HepG2 (cell line): ENCODE measurements around the gene GNA12. TPM values are rescaled to one million over a fixed set of nuclear protein-coding genes. Genes with fewer than 3 reads are reported as not detected.
A peak's percentile ranks its signal among the peaks of the same experiment; 100 is the strongest.

Experiments
- CBX1 ChIP-seq: IDR thresholded peaks from one replicate; pipeline ENCODE4 v1.6.1; 2016; ENCODE audit warnings: antibody characterized with exemption, low read depth
- CHD2 ChIP-seq: IDR thresholded peaks from 2 replicates; pipeline ENCODE4 v1.6.1; 2011; ENCODE audit warnings: low read depth, low read length, improper control_type of control experiment
- FOXJ3 ChIP-seq: sonication (generic); formaldehyde crosslinking; IDR thresholded peaks from 2 replicates; pipeline ENCODE4 v1.4.0; 2020; ENCODE audit warnings: missing genetic modification reagents, mild to moderate bottlenecking, borderline replicate concordance
- GABPA ChIP-seq, 2 experiments: IDR thresholded peaks; 2 replicates each; pipeline ENCODE4 v1.6.1; 2011 to 2016; ENCODE audit warnings: low read depth in 2 of 2, low read length in 1 of 2, missing biosample characterization in 1 of 2, missing genetic modification characterization in 1 of 2
- HMGXB4 ChIP-seq, 2 experiments: sonication (generic) in 1 of 2; formaldehyde crosslinking in 1 of 2; IDR thresholded peaks; 2 replicates each; pipeline versions ENCODE4 v1.4.0 to v1.6.1; 2018 to 2020; ENCODE audit warnings: missing genetic modification reagents in 2 of 2, borderline replicate concordance in 1 of 2, low read depth in 1 of 2, mild to moderate bottlenecking in 1 of 2, missing biosample characterization in 1 of 2
- MEIS2 ChIP-seq: sonication (generic); formaldehyde crosslinking; IDR thresholded peaks from 2 replicates; pipeline ENCODE4 v1.9.0; 2021; ENCODE audit warnings: mild to moderate bottlenecking, missing genetic modification reagents
- MLLT10 ChIP-seq: sonication (generic); formaldehyde crosslinking; IDR thresholded peaks from 2 replicates; pipeline ENCODE4 v1.4.0; 2020; ENCODE audit warnings: missing genetic modification reagents
- RARG ChIP-seq: sonication (generic); formaldehyde crosslinking; IDR thresholded peaks from 2 replicates; pipeline ENCODE4 v1.4.0; 2020; ENCODE audit warnings: low read depth, mild to moderate bottlenecking, missing genetic modification reagents
- RFX5 ChIP-seq: IDR thresholded peaks from 2 replicates; pipeline ENCODE4 v1.6.1; 2011; ENCODE audit warnings: low read depth, low read length, improper control_type of control experiment
- SMC3 ChIP-seq: IDR thresholded peaks from 2 replicates; pipeline ENCODE4 v1.6.1; 2011; ENCODE audit warnings: low read length, improper control_type of control experiment
- SNAPC2 ChIP-seq: sonication (generic); formaldehyde crosslinking; IDR thresholded peaks from 2 replicates; pipeline ENCODE4 v1.8.1; 2022; ENCODE audit warnings: mild to moderate bottlenecking, missing genetic modification reagents
- SP1 ChIP-seq, 2 experiments: fragments of 450-650 bp in 1 of 2; sonication (generic) in 1 of 2; formaldehyde crosslinking in 1 of 2; IDR thresholded peaks; 2 replicates each; pipeline versions ENCODE4 v1.4.0 to v1.6.1; 2016 to 2020; ENCODE audit warnings: missing genetic modification reagents in 1 of 2
- ZFY ChIP-seq: sonication (generic); formaldehyde crosslinking; IDR thresholded peaks from 2 replicates; pipeline ENCODE4 v1.4.0; 2020; ENCODE audit warnings: missing genetic modification reagents
- ZNF766 ChIP-seq: sonication (generic); formaldehyde crosslinking; IDR thresholded peaks from 2 replicates; pipeline ENCODE4 v1.5.0; 2020; ENCODE audit warnings: missing genetic modification reagents, borderline replicate concordance
- ZSCAN20 ChIP-seq: sonication (generic); formaldehyde crosslinking; IDR thresholded peaks from 2 replicates; pipeline ENCODE4 v1.4.0; 2020; ENCODE audit warnings: missing genetic modification reagents, mild to moderate bottlenecking, borderline replicate concordance
- polyA plus RNA-seq, 8 experiments: library from polyadenylated mRNA; depleted of rRNA in 3 of 8; stranded (reverse) in 7 of 8; unstranded in 1 of 8; fragments of >200 nt; fragmentation: Illumina TruSeq in 4 of 8; extraction: Trizol in 4 of 8; gene quantifications; 2 replicates each; pipeline versions ENCODE4 v1.2.1 to v1.2.3, GENCODE V29; 2011 to 2016; ENCODE audit warnings: low read depth in 4 of 8, missing spikeins in 1 of 8, mixed read lengths in 1 of 8; ENCODE audit not compliant: insufficient read depth in 1 of 8
- total RNA-seq, 5 experiments: library from RNA; depleted of rRNA; stranded (reverse); fragments of >200 nt; fragmentation: Illumina TruSeq; extraction: Trizol; gene quantifications; 2 replicates each; pipeline ENCODE4 v1.2.3, GENCODE V29; 2016; ENCODE audit warnings: low read depth in 1 of 5
- TF ChIP-seq, protein P1 (sequence below): sonication (generic); formaldehyde crosslinking; IDR thresholded peaks from 2 replicates; pipeline ENCODE4 v1.4.0; 2020; ENCODE audit warnings: mild to moderate bottlenecking, missing genetic modification reagents, borderline replicate concordance
- TF ChIP-seq, protein P2 (sequence below): sonication (generic); formaldehyde crosslinking; IDR thresholded peaks from 2 replicates; pipeline ENCODE4 v1.5.0; 2020; ENCODE audit warnings: mild to moderate bottlenecking, missing genetic modification reagents
- TF ChIP-seq, protein P3 (sequence below): fragments of 450-650 bp; IDR thresholded peaks from 2 replicates; pipeline ENCODE4 v1.6.1; 2016

GNA12 gene
- total and polyA plus RNA-seq, 2 of the 13 experiments (the other 11 are each of a cell fraction or from before 2014, with no cell fraction given) = 16.2 to 50.9 TPM

DNA sequence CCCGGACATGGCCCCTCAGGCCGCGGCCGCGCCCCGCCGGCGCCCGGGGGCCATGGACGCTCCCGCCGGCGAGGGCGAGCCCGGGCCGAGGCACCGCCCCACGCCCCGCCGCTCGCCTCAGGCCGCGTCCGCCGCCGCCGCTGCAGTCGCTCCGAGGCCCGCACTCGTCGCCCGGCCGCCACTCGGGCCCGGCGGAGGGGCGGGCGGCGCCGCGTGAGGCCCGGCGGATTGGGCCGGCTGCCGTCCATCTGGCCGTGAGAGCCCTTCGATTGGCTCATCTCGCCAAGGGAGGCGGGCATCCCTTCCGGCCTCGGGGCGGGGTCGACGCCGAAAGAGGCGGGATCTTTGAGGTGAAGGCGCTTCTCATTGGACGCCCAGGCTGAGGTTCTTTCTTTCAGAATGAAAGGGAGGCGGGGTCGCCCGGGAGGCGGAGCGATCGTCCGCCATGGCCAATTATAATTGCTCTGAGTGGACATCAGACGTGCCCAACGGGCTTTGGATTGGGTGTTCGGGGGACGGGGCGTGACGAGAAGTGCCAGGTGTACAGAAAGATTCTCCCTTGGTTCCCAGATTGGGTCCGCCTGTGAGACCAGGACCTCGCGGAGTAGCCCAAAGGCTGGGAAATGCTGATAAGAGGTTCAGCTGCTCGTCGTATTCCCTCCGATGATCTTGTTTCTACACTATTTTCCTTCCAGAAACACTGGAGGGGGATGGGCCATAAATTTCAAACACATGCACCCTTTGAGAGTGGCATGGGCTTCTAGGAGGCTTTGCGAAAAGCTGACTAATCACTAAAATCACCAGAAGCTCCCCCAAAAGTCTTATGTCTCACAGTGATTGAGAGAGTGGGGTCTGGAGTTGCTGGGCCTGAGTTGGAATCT is at the start of gene GNA12 (continued):
- TF ChIP-seq, protein P1, sequence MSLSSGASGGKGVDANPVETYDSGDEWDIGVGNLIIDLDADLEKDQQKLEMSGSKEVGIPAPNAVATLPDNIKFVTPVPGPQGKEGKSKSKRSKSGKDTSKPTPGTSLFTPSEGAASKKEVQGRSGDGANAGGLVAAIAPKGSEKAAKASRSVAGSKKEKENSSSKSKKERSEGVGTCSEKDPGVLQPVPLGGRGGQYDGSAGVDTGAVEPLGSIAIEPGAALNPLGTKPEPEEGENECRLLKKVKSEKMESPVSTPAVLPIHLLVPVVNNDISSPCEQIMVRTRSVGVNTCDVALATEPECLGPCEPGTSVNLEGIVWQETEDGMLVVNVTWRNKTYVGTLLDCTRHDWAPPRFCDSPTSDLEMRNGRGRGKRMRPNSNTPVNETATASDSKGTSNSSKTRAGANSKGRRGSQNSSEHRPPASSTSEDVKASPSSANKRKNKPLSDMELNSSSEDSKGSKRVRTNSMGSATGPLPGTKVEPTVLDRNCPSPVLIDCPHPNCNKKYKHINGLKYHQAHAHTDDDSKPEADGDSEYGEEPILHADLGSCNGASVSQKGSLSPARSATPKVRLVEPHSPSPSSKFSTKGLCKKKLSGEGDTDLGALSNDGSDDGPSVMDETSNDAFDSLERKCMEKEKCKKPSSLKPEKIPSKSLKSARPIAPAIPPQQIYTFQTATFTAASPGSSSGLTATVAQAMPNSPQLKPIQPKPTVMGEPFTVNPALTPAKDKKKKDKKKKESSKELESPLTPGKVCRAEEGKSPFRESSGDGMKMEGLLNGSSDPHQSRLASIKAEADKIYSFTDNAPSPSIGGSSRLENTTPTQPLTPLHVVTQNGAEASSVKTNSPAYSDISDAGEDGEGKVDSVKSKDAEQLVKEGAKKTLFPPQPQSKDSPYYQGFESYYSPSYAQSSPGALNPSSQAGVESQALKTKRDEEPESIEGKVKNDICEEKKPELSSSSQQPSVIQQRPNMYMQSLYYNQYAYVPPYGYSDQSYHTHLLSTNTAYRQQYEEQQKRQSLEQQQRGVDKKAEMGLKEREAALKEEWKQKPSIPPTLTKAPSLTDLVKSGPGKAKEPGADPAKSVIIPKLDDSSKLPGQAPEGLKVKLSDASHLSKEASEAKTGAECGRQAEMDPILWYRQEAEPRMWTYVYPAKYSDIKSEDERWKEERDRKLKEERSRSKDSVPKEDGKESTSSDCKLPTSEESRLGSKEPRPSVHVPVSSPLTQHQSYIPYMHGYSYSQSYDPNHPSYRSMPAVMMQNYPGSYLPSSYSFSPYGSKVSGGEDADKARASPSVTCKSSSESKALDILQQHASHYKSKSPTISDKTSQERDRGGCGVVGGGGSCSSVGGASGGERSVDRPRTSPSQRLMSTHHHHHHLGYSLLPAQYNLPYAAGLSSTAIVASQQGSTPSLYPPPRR (CRISPR knock-in tag) = no peak
- TF ChIP-seq CHD2 = no peak
- TF ChIP-seq ZFY (CRISPR knock-in tag) = peak; percentile 55
- TF ChIP-seq GABPA (IDR thresholded peaks at IDR 0.05; ENCODE audit: low read depth, low read length) = peak; percentile 64
- peak; percentile 65; the same call in 1 of the 2 replicates for TF ChIP-seq GABPA (CRISPR knock-in tag; IDR thresholded peaks at IDR 0.05; ENCODE audit: low read depth)
- TF ChIP-seq SNAPC2 (CRISPR knock-in tag) = 0 out of 2 replicates have a peak, but pooled peaks have one; percentile 62
- no peak for TF ChIP-seq MLLT10
- no peak; a peak in 1 of 4 replicates for TF ChIP-seq HMGXB4 (CRISPR knock-in tag; IDR thresholded peaks at IDR 0.05; ENCODE audit: borderline replicate concordance in 1 of 2, low read depth in 1 of 2)
- TF ChIP-seq RFX5 = peak; percentile 55; the same call in 1 of the 2 replicates
- TF ChIP-seq, protein P2, sequence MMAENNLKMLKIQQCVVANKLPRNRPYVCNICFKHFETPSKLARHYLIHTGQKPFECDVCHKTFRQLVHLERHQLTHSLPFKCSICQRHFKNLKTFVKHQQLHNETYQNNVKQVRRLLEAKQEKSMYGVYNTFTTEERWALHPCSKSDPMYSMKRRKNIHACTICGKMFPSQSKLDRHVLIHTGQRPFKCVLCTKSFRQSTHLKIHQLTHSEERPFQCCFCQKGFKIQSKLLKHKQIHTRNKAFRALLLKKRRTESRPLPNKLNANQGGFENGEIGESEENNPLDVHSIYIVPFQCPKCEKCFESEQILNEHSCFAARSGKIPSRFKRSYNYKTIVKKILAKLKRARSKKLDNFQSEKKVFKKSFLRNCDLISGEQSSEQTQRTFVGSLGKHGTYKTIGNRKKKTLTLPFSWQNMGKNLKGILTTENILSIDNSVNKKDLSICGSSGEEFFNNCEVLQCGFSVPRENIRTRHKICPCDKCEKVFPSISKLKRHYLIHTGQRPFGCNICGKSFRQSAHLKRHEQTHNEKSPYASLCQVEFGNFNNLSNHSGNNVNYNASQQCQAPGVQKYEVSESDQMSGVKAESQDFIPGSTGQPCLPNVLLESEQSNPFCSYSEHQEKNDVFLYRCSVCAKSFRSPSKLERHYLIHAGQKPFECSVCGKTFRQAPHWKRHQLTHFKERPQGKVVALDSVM = no peak
- TF ChIP-seq ZSCAN20 (CRISPR knock-in tag) = no peak
- no peak for TF ChIP-seq SP1 (IDR thresholded peaks at IDR 0.05)
- TF ChIP-seq SP1 (CRISPR knock-in tag; IDR thresholded peaks at IDR 0.05) = peak; percentile 84
- no peak for TF ChIP-seq SMC3
- peak; percentile 24; the same call in 1 of the 2 replicates for TF ChIP-seq MEIS2
- TF ChIP-seq CBX1 = peak; percentile 35
- TF ChIP-seq FOXJ3 (CRISPR knock-in tag) = no peak
- TF ChIP-seq, protein P3, sequence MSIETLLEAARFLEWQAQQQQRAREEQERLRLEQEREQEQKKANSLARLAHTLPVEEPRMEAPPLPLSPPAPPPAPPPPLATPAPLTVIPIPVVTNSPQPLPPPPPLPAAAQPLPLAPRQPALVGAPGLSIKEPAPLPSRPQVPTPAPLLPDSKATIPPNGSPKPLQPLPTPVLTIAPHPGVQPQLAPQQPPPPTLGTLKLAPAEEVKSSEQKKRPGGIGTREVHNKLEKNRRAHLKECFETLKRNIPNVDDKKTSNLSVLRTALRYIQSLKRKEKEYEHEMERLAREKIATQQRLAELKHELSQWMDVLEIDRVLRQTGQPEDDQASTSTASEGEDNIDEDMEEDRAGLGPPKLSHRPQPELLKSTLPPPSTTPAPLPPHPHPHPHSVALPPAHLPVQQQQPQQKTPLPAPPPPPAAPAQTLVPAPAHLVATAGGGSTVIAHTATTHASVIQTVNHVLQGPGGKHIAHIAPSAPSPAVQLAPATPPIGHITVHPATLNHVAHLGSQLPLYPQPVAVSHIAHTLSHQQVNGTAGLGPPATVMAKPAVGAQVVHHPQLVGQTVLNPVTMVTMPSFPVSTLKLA = no peak
- 0 out of 2 replicates have a peak, but pooled peaks have one; percentile 56 for TF ChIP-seq ZNF766 (CRISPR knock-in tag)
- no peak for TF ChIP-seq RARG
